ENCODE results near the gene FAM43A. TPM values are rescaled to one million over a fixed set of nuclear protein-coding genes. Genes with fewer than 3 reads are reported as not detected.

Gene FAM43A
- total and polyA plus RNA-seq, 9 of the 15 experiments (the other 6 are each of a cell fraction or from before 2014, with no cell fraction given) = 0.03 to 1.2 (median 0.21) TPM

- in situ Hi-C loops (cut with MboI) (loop anchor here (10.0 kb wide), 2 partner anchors 418 to 838 kb away; no protein-coding TSS in a partner anchor), intact Hi-C loops (cut with micrococcal nuclease) (loop anchor here (10.0 kb wide), 1 partner anchor 268 kb away; no protein-coding TSS in a partner anchor)
- Histone ChIP-seq H2AFZ (ENCODE audit: low read depth, low read length) (no peak overlapping the region), H3K9me1 (ENCODE audit: control insufficient read depth, insufficient read depth, low read length) (no peaks in the 10 kb centered on the region), H3K9ac (ENCODE audit: insufficient read depth in 1 of 2, low read depth in 2 of 2, low read length in 2 of 2) (no peak overlapping the region), H3K27ac (ENCODE audit: extremely low read depth, low read depth, low read length) (no peak overlapping the region), H3K9me3 (replicated peaks; ENCODE audit: control insufficient read depth, insufficient read depth, low read depth, low read length) (no peaks in the 10 kb centered on the region), H3K27me3 (ENCODE audit: control insufficient read depth in 2 of 2, insufficient read depth in 2 of 2, low read length in 2 of 2) (peaks cover 0 to 33% of the 10 kb centered on the region in 2 experiments; a peak in 3 of 5 replicates), H3K4me2 (ENCODE audit: insufficient read depth, low read length) (no peak overlapping the region), H3K36me3 (ENCODE audit: control insufficient read depth, insufficient read depth, low read length) (no peaks in the 10 kb centered on the region), H4K20me1 (replicated peaks; ENCODE audit: control insufficient read depth, insufficient read depth, low read length) (no peaks in the 10 kb centered on the region), H3K4me3 (no peak overlapping the region), H3K4me1 (replicated peaks in 1 of 2; ENCODE audit: control insufficient read depth in 2 of 2, insufficient read depth in 2 of 2, low read length in 2 of 2) (peaks cover 11 to 24% of the 10 kb centered on the region in 2 experiments), H3K79me2 (ENCODE audit: control insufficient read depth, insufficient read depth, low read length) (no peaks in the 10 kb centered on the region)
- FAIRE-seq = no peak
- ChIA-PET POLR2A (interaction anchor here (0.6 to 1.1 kb wide), 2 partner anchors 15 to 68 kb away, joined by 3 to 4 read pairs; partner anchors contain the start of gene LSG1), CTCF (ENCODE audit: low intra/inter-chr PET ratio) (no interaction called here)
- 93% methylated on average over 42 of the region's 86 CpGs for WGBS (ENCODE audit: insufficient coverage, low coverage, missing lambda C conversion rate)
- no peak for ATAC-seq
- peak; percentile 83; the same call in 1 of the 2 replicates for TF ChIP-seq ZBTB33 (CRISPR knock-in tag; IDR thresholded peaks at IDR 0.05)
- no peak for TF ChIP-seq CCNT2 (IDR thresholded peaks at IDR 0.05; ENCODE audit: borderline replicate concordance, extremely low read depth, insufficient read length, low read depth, low read length)
- TF ChIP-seq CSDE1 (IDR thresholded peaks at IDR 0.05) = no peak
- no peak for DNase-seq (ENCODE audit: extremely low read depth in 1 of 4, low spot score in 3 of 4)
- BruUV-seq (replicated peaks) = no TSS peak
Measured at GRCh38 chr3:194686816-194687637, 1.3 kb downstream of the FAM43A start.

All from K562 (cell line).